Ureter (tissue), 1 donor: ENCODE data around the gene C11orf98. TPM values are rescaled to one million over a fixed set of nuclear protein-coding genes. Genes with fewer than 3 reads are reported as not detected.
A peak's percentile ranks its signal among the peaks of the same experiment; 100 is the strongest.
"Not testable (repeated sequence)": the region's sequence is repeated elsewhere in the genome, so short reads cannot be mapped to it uniquely, and the experiment has no call there.

Source experiments
- DNase-seq: peaks from one replicate; pipeline ENCODE4 v3.0.0-alpha.2; 2020; ENCODE audit warnings: low spot score
- total RNA-seq: library from RNA; stranded (reverse); gene quantifications from one replicate; pipeline ENCODE4 v1.2.4, GENCODE V29; 2023
- donor health status: DM: yes; HTN: yes; CAD: no.

C11orf98 gene
- total RNA-seq, 1 donor from 2014 or later, result 52.6 TPM

GRCh38 chr11:62650283-62650682, 14.7 kb downstream of the C11orf98 start:
- not testable (repeated sequence) for DNase-seq

GRCh38 chr11:62649486-62649885, 15.5 kb downstream of the C11orf98 start:
- DNase-seq, result no peak

GRCh38 chr11:62648967-62649364, 16.0 kb downstream of the C11orf98 start:
- DNase-seq, result no peak

GRCh38 chr11:62648185-62648966, 16.6 kb downstream of the C11orf98 start:
- DNase-seq, result no peak

GRCh38 chr11:62647609-62648005, 17.4 kb downstream of the C11orf98 start:
- DNase-seq, result no peak

- peak; percentile 52 for DNase-seq
Measured at GRCh38 chr11:62646825-62647608, 18.0 kb downstream of the C11orf98 start.

GRCh38 chr11:62645946-62646824, 18.8 kb downstream of the C11orf98 start, which contains the start of gene GANAB:
TSS of gene GANAB (minus strand) at chr11:62646613. CDS start at chr11:62646599, 14 bp downstream.
- peak; percentile 100 for DNase-seq

GRCh38 chr11:62645671-62645945, 19.4 kb downstream of the C11orf98 start:
- DNase-seq, result no peak

- DNase-seq, result no peak
Measured at GRCh38 chr11:62644220-62644619, 20.8 kb downstream of the C11orf98 start.

- no peak for DNase-seq
Measured at GRCh38 chr11:62632492-62632891, 32.5 kb downstream of the C11orf98 start.

- DNase-seq, result no peak
Measured at GRCh38 chr11:62627713-62628112, 37.3 kb downstream of the C11orf98 start.

- no peak for DNase-seq
Measured at GRCh38 chr11:62622476-62623089, 42.4 kb downstream of the C11orf98 start.

GRCh38 chr11:62621567-62622470, 43.2 kb downstream of the C11orf98 start, which contains the start of gene B3GAT3:
TSS of gene B3GAT3 (minus strand) at chr11:62621986. CDS start at chr11:62621947, 39 bp downstream.
- peak; percentile 99 for DNase-seq

- no peak for DNase-seq
Measured at GRCh38 chr11:62621027-62621566, 43.9 kb downstream of the C11orf98 start.

- not testable (repeated sequence) for DNase-seq
Measured at GRCh38 chr11:62616957-62617356, 48.1 kb downstream of the C11orf98 start.

- no peak for DNase-seq
Measured at GRCh38 chr11:62615521-62615920, 49.5 kb downstream of the C11orf98 start.

GRCh38 chr11:62614275-62614674, 50.7 kb downstream of the C11orf98 start:
- DNase-seq, result no peak

- DNase-seq, result no peak
Measured at GRCh38 chr11:62613291-62613778, 51.7 kb downstream of the C11orf98 start.
